HepG2 (cell line): ENCODE data around the gene HCK.

Experiments used
- CHD4 ChIP-seq: fragments of 200-600 bp; sonication (generic); IDR thresholded peaks from 2 replicates; pipeline ENCODE4 v1.7.0; 2017; ENCODE audit warnings: mild to moderate bottlenecking, low read length, borderline replicate concordance
- EZH2 ChIP-seq: conservative IDR thresholded peaks from 2 replicates; pipeline ENCODE4 v1.6.1; 2012; ENCODE audit warnings: mild to moderate bottlenecking, low read depth, low read length, moderate library complexity
- HMG20B ChIP-seq: conservative IDR thresholded peaks from 2 replicates; pipeline ENCODE4 v1.6.1; 2016; ENCODE audit warnings: missing genetic modification reagents, missing compliant biosample characterization
- HNRNPLL ChIP-seq: fragments of 200-400 bp; formaldehyde crosslinking; IDR thresholded peaks from 2 replicates; pipeline ENCODE4 v1.6.1; 2017; ENCODE audit warnings: mild to moderate bottlenecking, low read depth, low read length; ENCODE audit not compliant: poor library complexity, severe bottlenecking
- MYC ChIP-seq: sonication (generic); formaldehyde crosslinking; IDR thresholded peaks from 2 replicates; pipeline ENCODE4 v1.9.0; 2021; ENCODE audit warnings: missing genetic modification reagents, borderline replicate concordance
- PAX8 ChIP-seq: sonication (generic); formaldehyde crosslinking; IDR thresholded peaks from 2 replicates; pipeline ENCODE4 v1.8.0; 2022; ENCODE audit warnings: mild to moderate bottlenecking, missing genetic modification reagents, borderline replicate concordance
- RXRA ChIP-seq: sonication (generic); formaldehyde crosslinking; IDR thresholded peaks from 2 replicates; pipeline ENCODE4 v1.5.1; 2020; ENCODE audit warnings: missing genetic modification reagents
- SUZ12 ChIP-seq: fragments of 150-350 bp; IDR thresholded peaks from 2 replicates; pipeline ENCODE4 v1.6.1; 2014; ENCODE audit warnings: low read depth, low read length
- ZMYM2 ChIP-seq: sonication (generic); formaldehyde crosslinking; IDR thresholded peaks from 2 replicates; pipeline ENCODE4 v1.8.0; 2022; ENCODE audit warnings: mild to moderate bottlenecking, missing genetic modification reagents
- ZNF589 ChIP-seq: sonication (generic); formaldehyde crosslinking; conservative IDR thresholded peaks from 2 replicates; pipeline ENCODE4 v1.8.0; 2022; ENCODE audit warnings: mild to moderate bottlenecking, moderate library complexity, missing genetic modification reagents
- TF ChIP-seq, protein P1 (sequence below): IDR thresholded peaks from 2 replicates; pipeline ENCODE4 v1.6.1; 2016; ENCODE audit warnings: low read depth, missing genetic modification reagents, missing compliant biosample characterization
- TF ChIP-seq, protein P2 (sequence below): sonication (generic); formaldehyde crosslinking; IDR thresholded peaks from 2 replicates; pipeline ENCODE4 v1.4.0; 2020; ENCODE audit warnings: missing genetic modification reagents
- TF ChIP-seq, protein P3 (sequence below): IDR thresholded peaks from 2 replicates; pipeline ENCODE4 v1.6.1; 2012; ENCODE audit warnings: inconsistent platforms
- TF ChIP-seq, protein P4 (sequence below): sonication (generic); formaldehyde crosslinking; IDR thresholded peaks from 2 replicates; pipeline ENCODE4 v1.5.0; 2020; ENCODE audit warnings: mild to moderate bottlenecking, missing genetic modification reagents, moderate library complexity

DNA sequence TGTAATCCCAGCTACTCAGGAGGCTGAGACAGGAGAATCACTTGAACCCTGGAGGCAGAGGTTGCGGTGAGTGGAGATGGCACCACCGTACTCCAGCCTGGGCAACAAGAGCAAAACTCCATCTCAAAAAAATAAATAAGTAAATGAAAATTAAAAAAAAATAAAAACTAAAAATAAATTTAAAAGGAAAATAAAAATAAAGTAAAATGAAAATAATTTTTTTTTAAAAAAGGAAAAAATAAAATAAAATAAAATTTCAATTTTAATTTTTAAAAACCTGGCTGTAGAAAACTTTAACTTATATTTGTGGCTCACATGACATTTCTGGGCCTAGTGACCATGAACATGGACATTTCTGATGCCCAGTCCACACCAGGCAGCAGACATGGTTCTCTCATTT, 16.1 kb downstream of the HCK start:
- TF ChIP-seq SUZ12 (no peak), HNRNPLL (no peak), HMG20B (CRISPR knock-in tag) (no peak), CHD4 (no peak), PAX8 (CRISPR knock-in tag) (no peak), ZNF589 (CRISPR knock-in tag) (no peak), RXRA (CRISPR knock-in tag) (no peak), ZMYM2 (CRISPR knock-in tag) (no peak), EZH2 (no peak), MYC (CRISPR knock-in tag) (no peak)
- TF ChIP-seq, protein P1, sequence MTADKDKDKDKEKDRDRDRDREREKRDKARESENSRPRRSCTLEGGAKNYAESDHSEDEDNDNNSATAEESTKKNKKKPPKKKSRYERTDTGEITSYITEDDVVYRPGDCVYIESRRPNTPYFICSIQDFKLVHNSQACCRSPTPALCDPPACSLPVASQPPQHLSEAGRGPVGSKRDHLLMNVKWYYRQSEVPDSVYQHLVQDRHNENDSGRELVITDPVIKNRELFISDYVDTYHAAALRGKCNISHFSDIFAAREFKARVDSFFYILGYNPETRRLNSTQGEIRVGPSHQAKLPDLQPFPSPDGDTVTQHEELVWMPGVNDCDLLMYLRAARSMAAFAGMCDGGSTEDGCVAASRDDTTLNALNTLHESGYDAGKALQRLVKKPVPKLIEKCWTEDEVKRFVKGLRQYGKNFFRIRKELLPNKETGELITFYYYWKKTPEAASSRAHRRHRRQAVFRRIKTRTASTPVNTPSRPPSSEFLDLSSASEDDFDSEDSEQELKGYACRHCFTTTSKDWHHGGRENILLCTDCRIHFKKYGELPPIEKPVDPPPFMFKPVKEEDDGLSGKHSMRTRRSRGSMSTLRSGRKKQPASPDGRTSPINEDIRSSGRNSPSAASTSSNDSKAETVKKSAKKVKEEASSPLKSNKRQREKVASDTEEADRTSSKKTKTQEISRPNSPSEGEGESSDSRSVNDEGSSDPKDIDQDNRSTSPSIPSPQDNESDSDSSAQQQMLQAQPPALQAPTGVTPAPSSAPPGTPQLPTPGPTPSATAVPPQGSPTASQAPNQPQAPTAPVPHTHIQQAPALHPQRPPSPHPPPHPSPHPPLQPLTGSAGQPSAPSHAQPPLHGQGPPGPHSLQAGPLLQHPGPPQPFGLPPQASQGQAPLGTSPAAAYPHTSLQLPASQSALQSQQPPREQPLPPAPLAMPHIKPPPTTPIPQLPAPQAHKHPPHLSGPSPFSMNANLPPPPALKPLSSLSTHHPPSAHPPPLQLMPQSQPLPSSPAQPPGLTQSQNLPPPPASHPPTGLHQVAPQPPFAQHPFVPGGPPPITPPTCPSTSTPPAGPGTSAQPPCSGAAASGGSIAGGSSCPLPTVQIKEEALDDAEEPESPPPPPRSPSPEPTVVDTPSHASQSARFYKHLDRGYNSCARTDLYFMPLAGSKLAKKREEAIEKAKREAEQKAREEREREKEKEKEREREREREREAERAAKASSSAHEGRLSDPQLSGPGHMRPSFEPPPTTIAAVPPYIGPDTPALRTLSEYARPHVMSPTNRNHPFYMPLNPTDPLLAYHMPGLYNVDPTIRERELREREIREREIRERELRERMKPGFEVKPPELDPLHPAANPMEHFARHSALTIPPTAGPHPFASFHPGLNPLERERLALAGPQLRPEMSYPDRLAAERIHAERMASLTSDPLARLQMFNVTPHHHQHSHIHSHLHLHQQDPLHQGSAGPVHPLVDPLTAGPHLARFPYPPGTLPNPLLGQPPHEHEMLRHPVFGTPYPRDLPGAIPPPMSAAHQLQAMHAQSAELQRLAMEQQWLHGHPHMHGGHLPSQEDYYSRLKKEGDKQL: no peak
- TF ChIP-seq, protein P2, sequence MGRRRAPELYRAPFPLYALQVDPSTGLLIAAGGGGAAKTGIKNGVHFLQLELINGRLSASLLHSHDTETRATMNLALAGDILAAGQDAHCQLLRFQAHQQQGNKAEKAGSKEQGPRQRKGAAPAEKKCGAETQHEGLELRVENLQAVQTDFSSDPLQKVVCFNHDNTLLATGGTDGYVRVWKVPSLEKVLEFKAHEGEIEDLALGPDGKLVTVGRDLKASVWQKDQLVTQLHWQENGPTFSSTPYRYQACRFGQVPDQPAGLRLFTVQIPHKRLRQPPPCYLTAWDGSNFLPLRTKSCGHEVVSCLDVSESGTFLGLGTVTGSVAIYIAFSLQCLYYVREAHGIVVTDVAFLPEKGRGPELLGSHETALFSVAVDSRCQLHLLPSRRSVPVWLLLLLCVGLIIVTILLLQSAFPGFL (CRISPR knock-in tag): no peak
- TF ChIP-seq, protein P3, sequence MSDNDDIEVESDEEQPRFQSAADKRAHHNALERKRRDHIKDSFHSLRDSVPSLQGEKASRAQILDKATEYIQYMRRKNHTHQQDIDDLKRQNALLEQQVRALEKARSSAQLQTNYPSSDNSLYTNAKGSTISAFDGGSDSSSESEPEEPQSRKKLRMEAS: no peak
- TF ChIP-seq, protein P4, sequence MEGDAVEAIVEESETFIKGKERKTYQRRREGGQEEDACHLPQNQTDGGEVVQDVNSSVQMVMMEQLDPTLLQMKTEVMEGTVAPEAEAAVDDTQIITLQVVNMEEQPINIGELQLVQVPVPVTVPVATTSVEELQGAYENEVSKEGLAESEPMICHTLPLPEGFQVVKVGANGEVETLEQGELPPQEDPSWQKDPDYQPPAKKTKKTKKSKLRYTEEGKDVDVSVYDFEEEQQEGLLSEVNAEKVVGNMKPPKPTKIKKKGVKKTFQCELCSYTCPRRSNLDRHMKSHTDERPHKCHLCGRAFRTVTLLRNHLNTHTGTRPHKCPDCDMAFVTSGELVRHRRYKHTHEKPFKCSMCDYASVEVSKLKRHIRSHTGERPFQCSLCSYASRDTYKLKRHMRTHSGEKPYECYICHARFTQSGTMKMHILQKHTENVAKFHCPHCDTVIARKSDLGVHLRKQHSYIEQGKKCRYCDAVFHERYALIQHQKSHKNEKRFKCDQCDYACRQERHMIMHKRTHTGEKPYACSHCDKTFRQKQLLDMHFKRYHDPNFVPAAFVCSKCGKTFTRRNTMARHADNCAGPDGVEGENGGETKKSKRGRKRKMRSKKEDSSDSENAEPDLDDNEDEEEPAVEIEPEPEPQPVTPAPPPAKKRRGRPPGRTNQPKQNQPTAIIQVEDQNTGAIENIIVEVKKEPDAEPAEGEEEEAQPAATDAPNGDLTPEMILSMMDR (CRISPR knock-in tag): no peak
